Ishikawa (cell line): ENCODE data around the gene NTSR1.

ENCODE experiments used
- CEBPB ChIP-seq: IDR thresholded peaks from 2 replicates; pipeline ENCODE4 v1.6.1; 2012
- CREB1 ChIP-seq: IDR thresholded peaks from 2 replicates; pipeline ENCODE4 v1.6.1; 2012; ENCODE audit warnings: low read depth
- EGR1 ChIP-seq: IDR thresholded peaks from 2 replicates; pipeline ENCODE4 v1.6.1; 2012
- EP300 ChIP-seq: IDR thresholded peaks from 2 replicates; pipeline ENCODE4 v1.6.1; 2012; ENCODE audit warnings: borderline replicate concordance
- FOXM1 ChIP-seq: IDR thresholded peaks from 2 replicates; pipeline ENCODE4 v1.6.1; 2012; ENCODE audit warnings: low read depth, borderline replicate concordance
- MAX ChIP-seq: IDR thresholded peaks from 2 replicates; pipeline ENCODE4 v1.6.1; 2012
- NFIC ChIP-seq: IDR thresholded peaks from 2 replicates; pipeline ENCODE4 v1.6.1; 2012
- RAD21 ChIP-seq: IDR thresholded peaks from 2 replicates; pipeline ENCODE4 v1.6.1; 2012; ENCODE audit warnings: low read depth
- REST ChIP-seq: IDR thresholded peaks from 2 replicates; pipeline ENCODE4 v1.6.1; 2012; ENCODE audit warnings: low read depth, mild to moderate bottlenecking
- TAF1 ChIP-seq: IDR thresholded peaks from 2 replicates; pipeline ENCODE4 v1.6.1; 2012; ENCODE audit warnings: low read depth, mild to moderate bottlenecking
- TCF12 ChIP-seq: IDR thresholded peaks from 2 replicates; pipeline ENCODE4 v1.6.1; 2012; ENCODE audit warnings: low read depth
- TEAD4 ChIP-seq: IDR thresholded peaks from 2 replicates; pipeline ENCODE4 v1.6.1; 2012
- USF1 ChIP-seq: IDR thresholded peaks from 2 replicates; pipeline ENCODE4 v1.6.1; 2012
- YY1 ChIP-seq: IDR thresholded peaks from 2 replicates; pipeline ENCODE4 v1.6.1; 2012; ENCODE audit warnings: low read depth
- ZBTB7A ChIP-seq: IDR thresholded peaks from 2 replicates; pipeline ENCODE4 v1.6.1; 2012; ENCODE audit warnings: low read depth

NTSR1 gene

GRCh38 chr20:62696434-62696957 lies 12.1 kb upstream of the NTSR1 start:
- TF ChIP-seq ZBTB7A, result no peak
- no peak for TF ChIP-seq USF1
- TF ChIP-seq RAD21, result no peak
- TF ChIP-seq EGR1, result no peak
- no peak for TF ChIP-seq MAX
- TF ChIP-seq CEBPB, result no peak

- no peak for TF ChIP-seq YY1
- TF ChIP-seq EP300, result no peak
- TF ChIP-seq EGR1, result no peak
- TF ChIP-seq NFIC, result no peak
These were observed 11.6 kb upstream of the NTSR1 start for GRCh38 chr20:62696989-62697388.

GRCh38 chr20:62697468-62697912 lies 11.1 kb upstream of the NTSR1 start:
- TF ChIP-seq FOXM1 (no peak), TAF1 (no peak), EP300 (no peak), CEBPB (no peak)

GRCh38 chr20:62698231-62698630 lies 10.4 kb upstream of the NTSR1 start:
- no peak for TF ChIP-seq ZBTB7A
- TF ChIP-seq TAF1, result no peak
- no peak for TF ChIP-seq MAX
- TF ChIP-seq EGR1, result no peak
- no peak for TF ChIP-seq TEAD4
- no peak for TF ChIP-seq NFIC

- TF ChIP-seq YY1 (no peak), TAF1 (no peak), CREB1 (no peak), ZBTB7A (no peak), CEBPB (no peak), REST (no peak), TEAD4 (no peak), MAX (no peak), RAD21 (no peak), NFIC (no peak), EGR1 (no peak), EP300 (no peak)
These were observed 9.3 kb upstream of the NTSR1 start for GRCh38 chr20:62699296-62699695.

GRCh38 chr20:62699741-62700140 lies 8.9 kb upstream of the NTSR1 start:
- TF ChIP-seq RAD21 (no peak), REST (no peak), USF1 (no peak), MAX (no peak), CEBPB (no peak), EP300 (no peak), NFIC (no peak), YY1 (no peak), TCF12 (no peak), ZBTB7A (no peak), TAF1 (no peak), FOXM1 (no peak), CREB1 (no peak)
